ENCODE measurements around the gene SEMA3A. TPM values are rescaled to one million over a fixed set of nuclear protein-coding genes. Genes with fewer than 3 reads are reported as not detected.

The SEMA3A gene
- total and polyA plus RNA-seq, 2 experiments from 2014 or later = 19.8 to 46.4 TPM

DNA sequence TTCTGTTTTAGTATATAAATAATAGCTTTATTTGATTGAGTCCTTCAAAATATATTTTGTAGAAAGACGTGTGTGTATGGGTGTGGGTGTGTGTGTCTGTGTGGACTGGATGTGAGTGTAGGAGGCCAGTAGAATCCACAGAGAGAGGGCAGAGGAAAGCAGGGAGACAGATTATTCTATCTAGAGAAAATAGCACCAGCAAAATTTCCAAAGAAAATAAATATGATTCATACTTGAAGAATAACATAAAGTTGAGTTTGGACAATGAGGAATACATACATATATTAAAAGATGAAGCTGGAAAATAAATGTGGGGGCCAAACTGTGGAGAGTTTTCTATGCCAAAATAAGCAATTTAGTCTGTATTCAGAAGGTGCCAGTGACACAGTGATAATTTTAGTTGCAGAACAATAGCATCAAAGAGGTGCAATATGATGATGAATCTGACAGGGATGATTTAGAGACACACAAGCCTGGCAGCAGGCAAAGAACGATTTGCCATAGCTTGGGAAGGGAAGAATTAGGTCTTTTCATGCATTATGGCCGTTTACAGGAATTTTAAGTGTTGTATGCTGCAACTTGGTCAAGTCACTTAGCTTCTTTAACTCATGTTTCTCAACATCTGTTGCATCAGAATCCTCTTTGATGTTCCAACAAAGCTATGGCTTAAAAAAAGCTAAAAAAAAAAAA, 121.3 kb downstream of the SEMA3A start (continued):
- TF ChIP-seq NANOG (IDR thresholded peaks at IDR 0.05; ENCODE audit: borderline replicate concordance) (no peak), CREB1 (CRISPR knock-in tag; IDR thresholded peaks at IDR 0.05; ENCODE audit: low read depth) (no peak), JUNB (IDR thresholded peaks at IDR 0.05; ENCODE audit: unreplicated experiment) (no peak)
- TF ChIP-seq, protein P1, sequence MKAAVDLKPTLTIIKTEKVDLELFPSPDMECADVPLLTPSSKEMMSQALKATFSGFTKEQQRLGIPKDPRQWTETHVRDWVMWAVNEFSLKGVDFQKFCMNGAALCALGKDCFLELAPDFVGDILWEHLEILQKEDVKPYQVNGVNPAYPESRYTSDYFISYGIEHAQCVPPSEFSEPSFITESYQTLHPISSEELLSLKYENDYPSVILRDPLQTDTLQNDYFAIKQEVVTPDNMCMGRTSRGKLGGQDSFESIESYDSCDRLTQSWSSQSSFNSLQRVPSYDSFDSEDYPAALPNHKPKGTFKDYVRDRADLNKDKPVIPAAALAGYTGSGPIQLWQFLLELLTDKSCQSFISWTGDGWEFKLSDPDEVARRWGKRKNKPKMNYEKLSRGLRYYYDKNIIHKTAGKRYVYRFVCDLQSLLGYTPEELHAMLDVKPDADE (IDR thresholded peaks at IDR 0.05) = no peak

DNA sequence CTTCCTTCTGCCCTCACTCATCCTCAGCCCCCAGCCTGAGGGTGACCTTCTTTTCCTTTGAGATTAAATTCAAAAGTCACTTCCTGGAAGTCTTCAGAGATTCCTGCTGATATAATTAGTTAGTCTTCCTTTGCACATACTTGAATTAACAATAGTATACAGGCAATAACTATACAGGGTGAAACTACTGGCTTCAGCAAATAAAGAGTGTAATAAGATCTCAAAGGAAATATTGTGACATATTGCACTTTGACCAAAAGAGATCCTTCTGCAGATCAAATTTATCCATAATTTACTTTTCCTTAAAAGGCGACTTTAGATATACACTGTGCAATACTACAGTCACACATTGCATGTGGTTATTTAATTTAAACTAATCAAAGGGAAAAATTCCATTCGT, 123.8 kb downstream of the SEMA3A start:
- H3K4me1 ChIP-seq (ENCODE audit: insufficient read depth) = no peaks in the 10 kb centered on the region
- Mint-ChIP-seq H3K27ac (no peak overlapping the region; the same call in 1 of the 2 replicates), H3K4me1 (peaks cover 5% of the 10 kb centered on the region; the same call in 2 of the 3 replicates), H3K36me3 (ENCODE audit: low read depth) (peaks cover 12% of the 10 kb centered on the region; the same call in 2 of the 3 replicates), H3K4me3 (no peak overlapping the region), H3K9me3 (peaks cover 4% of the 10 kb centered on the region; the same call in 2 of the 3 replicates), H3K27me3 (ENCODE audit: insufficient read depth, low read depth, poor library complexity) (peaks cover 2% of the 10 kb centered on the region)
- no peak for DNase-seq (ENCODE audit: low spot score)
- ATAC-seq = no peak
- H4K20me1 ChIP-seq (replicated peaks; ENCODE audit: insufficient read depth) = no peaks in the 10 kb centered on the region
- H3F3A ChIP-seq (replicated peaks; ENCODE audit: low read depth) = no peaks in the 10 kb centered on the region
- peaks cover 3% of the 10 kb centered on the region; the same call in 1 of the 2 replicates for H3K36me3 ChIP-seq (ENCODE audit: insufficient read depth)
- TF ChIP-seq, protein P2, sequence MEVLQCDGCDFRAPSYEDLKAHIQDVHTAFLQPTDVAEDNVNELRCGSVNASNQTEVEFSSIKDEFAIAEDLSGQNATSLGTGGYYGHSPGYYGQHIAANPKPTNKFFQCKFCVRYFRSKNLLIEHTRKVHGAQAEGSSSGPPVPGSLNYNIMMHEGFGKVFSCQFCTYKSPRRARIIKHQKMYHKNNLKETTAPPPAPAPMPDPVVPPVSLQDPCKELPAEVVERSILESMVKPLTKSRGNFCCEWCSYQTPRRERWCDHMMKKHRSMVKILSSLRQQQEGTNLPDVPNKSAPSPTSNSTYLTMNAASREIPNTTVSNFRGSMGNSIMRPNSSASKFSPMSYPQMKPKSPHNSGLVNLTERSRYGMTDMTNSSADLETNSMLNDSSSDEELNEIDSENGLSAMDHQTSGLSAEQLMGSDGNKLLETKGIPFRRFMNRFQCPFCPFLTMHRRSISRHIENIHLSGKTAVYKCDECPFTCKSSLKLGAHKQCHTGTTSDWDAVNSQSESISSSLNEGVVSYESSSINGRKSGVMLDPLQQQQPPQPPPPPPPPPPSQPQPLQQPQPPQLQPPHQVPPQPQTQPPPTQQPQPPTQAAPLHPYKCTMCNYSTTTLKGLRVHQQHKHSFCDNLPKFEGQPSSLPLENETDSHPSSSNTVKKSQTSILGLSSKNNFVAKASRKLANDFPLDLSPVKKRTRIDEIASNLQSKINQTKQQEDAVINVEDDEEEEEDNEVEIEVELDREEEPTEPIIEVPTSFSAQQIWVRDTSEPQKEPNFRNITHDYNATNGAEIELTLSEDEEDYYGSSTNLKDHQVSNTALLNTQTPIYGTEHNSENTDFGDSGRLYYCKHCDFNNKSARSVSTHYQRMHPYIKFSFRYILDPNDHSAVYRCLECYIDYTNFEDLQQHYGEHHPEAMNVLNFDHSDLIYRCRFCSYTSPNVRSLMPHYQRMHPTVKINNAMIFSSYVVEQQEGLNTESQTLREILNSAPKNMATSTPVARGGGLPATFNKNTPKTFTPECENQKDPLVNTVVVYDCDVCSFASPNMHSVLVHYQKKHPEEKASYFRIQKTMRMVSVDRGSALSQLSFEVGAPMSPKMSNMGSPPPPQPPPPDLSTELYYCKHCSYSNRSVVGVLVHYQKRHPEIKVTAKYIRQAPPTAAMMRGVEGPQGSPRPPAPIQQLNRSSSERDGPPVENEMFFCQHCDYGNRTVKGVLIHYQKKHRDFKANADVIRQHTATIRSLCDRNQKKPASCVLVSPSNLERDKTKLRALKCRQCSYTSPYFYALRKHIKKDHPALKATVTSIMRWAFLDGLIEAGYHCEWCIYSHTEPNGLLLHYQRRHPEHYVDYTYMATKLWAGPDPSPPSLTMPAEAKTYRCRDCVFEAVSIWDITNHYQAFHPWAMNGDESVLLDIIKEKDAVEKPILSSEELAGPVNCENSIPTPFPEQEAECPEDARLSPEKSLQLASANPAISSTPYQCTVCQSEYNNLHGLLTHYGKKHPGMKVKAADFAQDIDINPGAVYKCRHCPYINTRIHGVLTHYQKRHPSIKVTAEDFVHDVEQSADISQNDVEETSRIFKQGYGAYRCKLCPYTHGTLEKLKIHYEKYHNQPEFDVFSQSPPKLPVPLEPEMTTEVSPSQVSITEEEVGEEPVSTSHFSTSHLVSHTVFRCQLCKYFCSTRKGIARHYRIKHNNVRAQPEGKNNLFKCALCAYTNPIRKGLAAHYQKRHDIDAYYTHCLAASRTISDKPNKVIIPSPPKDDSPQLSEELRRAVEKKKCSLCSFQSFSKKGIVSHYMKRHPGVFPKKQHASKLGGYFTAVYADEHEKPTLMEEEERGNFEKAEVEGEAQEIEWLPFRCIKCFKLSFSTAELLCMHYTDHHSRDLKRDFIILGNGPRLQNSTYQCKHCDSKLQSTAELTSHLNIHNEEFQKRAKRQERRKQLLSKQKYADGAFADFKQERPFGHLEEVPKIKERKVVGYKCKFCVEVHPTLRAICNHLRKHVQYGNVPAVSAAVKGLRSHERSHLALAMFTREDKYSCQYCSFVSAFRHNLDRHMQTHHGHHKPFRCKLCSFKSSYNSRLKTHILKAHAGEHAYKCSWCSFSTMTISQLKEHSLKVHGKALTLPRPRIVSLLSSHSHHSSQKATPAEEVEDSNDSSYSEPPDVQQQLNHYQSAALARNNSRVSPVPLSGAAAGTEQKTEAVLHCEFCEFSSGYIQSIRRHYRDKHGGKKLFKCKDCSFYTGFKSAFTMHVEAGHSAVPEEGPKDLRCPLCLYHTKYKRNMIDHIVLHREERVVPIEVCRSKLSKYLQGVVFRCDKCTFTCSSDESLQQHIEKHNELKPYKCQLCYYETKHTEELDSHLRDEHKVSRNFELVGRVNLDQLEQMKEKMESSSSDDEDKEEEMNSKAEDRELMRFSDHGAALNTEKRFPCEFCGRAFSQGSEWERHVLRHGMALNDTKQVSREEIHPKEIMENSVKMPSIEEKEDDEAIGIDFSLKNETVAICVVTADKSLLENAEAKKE (CRISPR knock-in tag; IDR thresholded peaks at IDR 0.05) = no peak
- TF ChIP-seq ZNF114 (CRISPR knock-in tag; IDR thresholded peaks at IDR 0.05) (no peak), POLR2AphosphoS5 (IDR thresholded peaks at IDR 0.05; ENCODE audit: low read depth) (no peak), STAT1 (IDR thresholded peaks at IDR 0.05; ENCODE audit: unreplicated experiment) (no peak)
- TF ChIP-seq, protein P1 (IDR thresholded peaks at IDR 0.05) = no peak
- TF ChIP-seq, protein P3, sequence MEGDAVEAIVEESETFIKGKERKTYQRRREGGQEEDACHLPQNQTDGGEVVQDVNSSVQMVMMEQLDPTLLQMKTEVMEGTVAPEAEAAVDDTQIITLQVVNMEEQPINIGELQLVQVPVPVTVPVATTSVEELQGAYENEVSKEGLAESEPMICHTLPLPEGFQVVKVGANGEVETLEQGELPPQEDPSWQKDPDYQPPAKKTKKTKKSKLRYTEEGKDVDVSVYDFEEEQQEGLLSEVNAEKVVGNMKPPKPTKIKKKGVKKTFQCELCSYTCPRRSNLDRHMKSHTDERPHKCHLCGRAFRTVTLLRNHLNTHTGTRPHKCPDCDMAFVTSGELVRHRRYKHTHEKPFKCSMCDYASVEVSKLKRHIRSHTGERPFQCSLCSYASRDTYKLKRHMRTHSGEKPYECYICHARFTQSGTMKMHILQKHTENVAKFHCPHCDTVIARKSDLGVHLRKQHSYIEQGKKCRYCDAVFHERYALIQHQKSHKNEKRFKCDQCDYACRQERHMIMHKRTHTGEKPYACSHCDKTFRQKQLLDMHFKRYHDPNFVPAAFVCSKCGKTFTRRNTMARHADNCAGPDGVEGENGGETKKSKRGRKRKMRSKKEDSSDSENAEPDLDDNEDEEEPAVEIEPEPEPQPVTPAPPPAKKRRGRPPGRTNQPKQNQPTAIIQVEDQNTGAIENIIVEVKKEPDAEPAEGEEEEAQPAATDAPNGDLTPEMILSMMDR (conservative IDR thresholded peaks at IDR 0.05; ENCODE audit: low read depth in 2 of 2) = no peak
- H3K27me3 ChIP-seq (ENCODE audit: insufficient read depth) = no peaks in the 10 kb centered on the region
- H3K4me3 ChIP-seq = no peak overlapping the region
- no peaks in the 10 kb centered on the region for H3K9me2 ChIP-seq (ENCODE audit: insufficient read depth)
- H3K79me2 ChIP-seq (replicated peaks; ENCODE audit: insufficient read depth) = peaks cover 33% of the 10 kb centered on the region
- H3K4me2 ChIP-seq = no peak overlapping the region
- no peak overlapping the region for H2AFZ ChIP-seq
- H3K27ac ChIP-seq (ENCODE audit: low read depth) = no peak overlapping the region
